Fibroblast of lung (primary cell): ENCODE measurements around the gene SGTA. TPM values are rescaled to one million over a fixed set of nuclear protein-coding genes. Genes with fewer than 3 reads are reported as not detected.

Source experiments
- DNase-seq, 2 donors: peaks; one replicate each; pipeline versions ENCODE4 v3.0.0 to v3.0.0-alpha.2; 2010; ENCODE audit warnings: low read depth in 2 of 2
- H2AFZ ChIP-seq: 2 replicates; pipeline ENCODE4 v1.5.1; 2012; ENCODE audit warnings: low read length, control low read depth, inconsistent platforms
- H3K27ac ChIP-seq: 2 replicates; pipeline ENCODE4 v1.5.1; 2011; ENCODE audit warnings: low read length, control low read depth; ENCODE audit not compliant: insufficient read depth
- H3K27me3 ChIP-seq: 2 replicates; pipeline ENCODE4 v1.5.1; 2011; ENCODE audit warnings: mild to moderate bottlenecking, low read length; ENCODE audit not compliant: control insufficient read depth, insufficient read depth
- H3K36me3 ChIP-seq: 2 replicates; pipeline ENCODE4 v1.5.1; 2011; ENCODE audit warnings: low read length; ENCODE audit not compliant: control insufficient read depth, insufficient read depth
- H3K4me1 ChIP-seq: 2 replicates; pipeline ENCODE4 v1.5.1; 2011; ENCODE audit warnings: low read length; ENCODE audit not compliant: control insufficient read depth, insufficient read depth; ENCODE audit errors: extremely low read depth
- H3K4me2 ChIP-seq: 2 replicates; pipeline ENCODE4 v1.5.1; 2011; ENCODE audit warnings: low read length, control low read depth; ENCODE audit not compliant: insufficient read depth; ENCODE audit errors: extremely low read depth
- H3K4me3 ChIP-seq, 4 experiments: fragments of 200-600 bp in 1 of 4; sonication (generic) in 1 of 4; replicated peaks in 1 of 4; 2 replicates each; pipeline ENCODE4 v1.5.1; 2011 to 2016; ENCODE audit warnings: low read length in 4 of 4, low read depth in 3 of 4, mild to moderate bottlenecking in 3 of 4, control low read depth in 2 of 4, inconsistent platforms in 1 of 4, mixed read lengths in 1 of 4; ENCODE audit not compliant: insufficient read depth in 1 of 4; ENCODE audit errors: control extremely low read depth in 1 of 4
- H3K79me2 ChIP-seq: 2 replicates; pipeline ENCODE4 v1.5.1; 2012; ENCODE audit warnings: mild to moderate bottlenecking, low read length, inconsistent platforms; ENCODE audit not compliant: control insufficient read depth, insufficient read depth
- H3K9ac ChIP-seq: 2 replicates; pipeline ENCODE4 v1.5.1; 2011; ENCODE audit warnings: mild to moderate bottlenecking, low read length, control low read depth; ENCODE audit not compliant: insufficient read depth
- H3K9me3 ChIP-seq: 2 replicates; pipeline ENCODE4 v1.5.1; 2012; ENCODE audit warnings: low read depth, low read length; ENCODE audit not compliant: control insufficient read depth, insufficient read depth
- H4K20me1 ChIP-seq: 2 replicates; pipeline ENCODE4 v1.5.1; 2011; ENCODE audit warnings: low read length; ENCODE audit not compliant: control insufficient read depth, insufficient read depth; ENCODE audit errors: extremely low read depth
- CTCF ChIP-seq, 2 donors: IDR thresholded peaks in 1 of 2; conservative IDR thresholded peaks in 1 of 2; 1 replicate in 1 of 2; 2 replicates in 1 of 2; pipeline ENCODE4 v1.5.1; 2011 to 2012; ENCODE audit warnings: low read length in 2 of 2, control low read depth in 1 of 2, inconsistent platforms in 1 of 2, low read depth in 1 of 2, mild to moderate bottlenecking in 1 of 2
- EZH2 ChIP-seq: IDR thresholded peaks from 2 replicates; pipeline ENCODE4 v1.5.1; 2012; ENCODE audit warnings: low read length, control low read depth, mild to moderate bottlenecking; ENCODE audit errors: missing control alignments
- polyA plus RNA-seq, 2 donors: library from polyadenylated mRNA; depleted of rRNA in 1 of 2; stranded (reverse) in 1 of 2; unstranded in 1 of 2; fragments of >200 nt; gene quantifications; 2 replicates each; pipeline ENCODE4 v1.2.1, GENCODE V29; 2011 to 2012; ENCODE audit warnings: missing spikeins in 1 of 2
- total RNA-seq: library from RNA; depleted of rRNA; stranded (reverse); fragments of >200 nt; gene quantifications from 2 replicates; pipeline ENCODE4 v1.2.1, GENCODE V29; 2014

The SGTA gene
- total and polyA plus RNA-seq, 2 donors (not counting 1 experiment from before 2014, with no cell fraction given): 26.8 to 33.4 TPM

- no peaks in the 10 kb centered on the region for H3K79me2 ChIP-seq
- H2AFZ ChIP-seq: no peak overlapping the region
- no peak overlapping the region for H3K9ac ChIP-seq
- H3K36me3 ChIP-seq: no peaks in the 10 kb centered on the region
- H3K4me2 ChIP-seq: no peak overlapping the region
- no peak for DNase-seq
- H3K4me3 ChIP-seq: no peak overlapping the region
- TF ChIP-seq CTCF (conservative IDR thresholded peaks at IDR 0.05 in 1 of 2, IDR thresholded peaks at IDR 0.05 in 1 of 2; ENCODE audit: low read depth in 1 of 2, low read length in 2 of 2) (no peak), EZH2 (no peak)
- no peaks in the 10 kb centered on the region for H4K20me1 ChIP-seq
- no peaks in the 10 kb centered on the region for H3K4me1 ChIP-seq
- H3K9me3 ChIP-seq: no peaks in the 10 kb centered on the region
- H3K27ac ChIP-seq: no peak overlapping the region
- H3K27me3 ChIP-seq: no peaks in the 10 kb centered on the region
Observed at GRCh38 chr19:2824129-2824528, 41.1 kb upstream of the SGTA start.

GRCh38 chr19:2823646-2824045 is 40.6 kb upstream of the SGTA start:
- no peaks in the 10 kb centered on the region for H3K79me2 ChIP-seq
- no peaks in the 10 kb centered on the region for H3K4me1 ChIP-seq
- H3K27ac ChIP-seq: no peak overlapping the region
- no peak overlapping the region for H3K9ac ChIP-seq
- DNase-seq: no peak
- H3K36me3 ChIP-seq: no peaks in the 10 kb centered on the region
- TF ChIP-seq EZH2 (no peak), CTCF (conservative IDR thresholded peaks at IDR 0.05 in 1 of 2, IDR thresholded peaks at IDR 0.05 in 1 of 2; ENCODE audit: low read depth in 1 of 2, low read length in 2 of 2) (no peak)
- no peaks in the 10 kb centered on the region for H3K27me3 ChIP-seq
- H2AFZ ChIP-seq: no peak overlapping the region
- no peaks in the 10 kb centered on the region for H4K20me1 ChIP-seq
- H3K4me2 ChIP-seq: no peak overlapping the region
- H3K4me3 ChIP-seq: no peak overlapping the region
- H3K9me3 ChIP-seq: no peaks in the 10 kb centered on the region

GRCh38 chr19:2822846-2823245 is 39.8 kb upstream of the SGTA start:
- no peak for TF ChIP-seq EZH2
- TF ChIP-seq CTCF (conservative IDR thresholded peaks at IDR 0.05 in 1 of 2, IDR thresholded peaks at IDR 0.05 in 1 of 2; ENCODE audit: low read depth in 1 of 2, low read length in 2 of 2): no peak
- no peaks in the 10 kb centered on the region for H3K27me3 ChIP-seq
- no peak overlapping the region for H3K4me2 ChIP-seq
- H4K20me1 ChIP-seq: no peaks in the 10 kb centered on the region
- DNase-seq: no peak
- no peaks in the 10 kb centered on the region for H3K36me3 ChIP-seq
- H3K79me2 ChIP-seq: no peaks in the 10 kb centered on the region
- no peak overlapping the region for H2AFZ ChIP-seq
- H3K27ac ChIP-seq: no peak overlapping the region
- H3K9ac ChIP-seq: no peak overlapping the region
- H3K4me3 ChIP-seq: no peak overlapping the region
- H3K4me1 ChIP-seq: no peaks in the 10 kb centered on the region
- H3K9me3 ChIP-seq: no peaks in the 10 kb centered on the region
